Superior temporal gyrus (tissue), 1 donor: ENCODE data around the gene CAMK2G.

ENCODE experiments used
- DNase-seq: peaks from one replicate; pipeline ENCODE4 v3.0.0-alpha.2; 2016; ENCODE audit errors: extremely low spot score

The CAMK2G gene

DNA sequence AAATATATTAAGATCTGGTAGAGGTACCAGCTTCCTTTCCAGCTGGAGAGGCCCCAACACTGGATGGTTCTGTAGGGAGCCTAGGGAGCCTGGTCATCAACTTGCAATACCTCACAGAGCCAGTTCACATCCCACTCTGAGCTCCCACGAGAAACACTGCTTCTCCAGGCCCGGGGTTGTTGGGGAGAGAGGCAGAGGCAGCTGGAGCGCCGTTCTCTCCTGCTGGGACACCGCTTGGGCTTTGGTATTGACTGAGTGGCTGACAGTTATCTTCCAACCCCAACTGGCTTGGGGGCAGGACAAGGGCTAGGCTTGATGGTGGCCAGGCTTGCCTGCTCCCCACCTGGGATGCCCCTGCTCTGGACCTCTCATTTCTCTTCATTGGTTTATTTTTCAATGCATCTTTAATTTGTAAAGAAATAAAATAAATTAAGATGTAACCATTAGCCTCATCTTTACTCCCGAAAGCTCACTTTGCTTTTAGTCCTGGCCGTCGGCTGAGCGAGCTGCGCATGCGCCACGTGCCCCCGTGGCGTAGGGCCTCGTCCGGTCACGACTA, 102.6 kb downstream of the CAMK2G start:
- DNase-seq, result peak; percentile 92

GRCh38 chr10:73769396-73769795, 105.0 kb downstream of the CAMK2G start:
- DNase-seq, result no peak

DNA sequence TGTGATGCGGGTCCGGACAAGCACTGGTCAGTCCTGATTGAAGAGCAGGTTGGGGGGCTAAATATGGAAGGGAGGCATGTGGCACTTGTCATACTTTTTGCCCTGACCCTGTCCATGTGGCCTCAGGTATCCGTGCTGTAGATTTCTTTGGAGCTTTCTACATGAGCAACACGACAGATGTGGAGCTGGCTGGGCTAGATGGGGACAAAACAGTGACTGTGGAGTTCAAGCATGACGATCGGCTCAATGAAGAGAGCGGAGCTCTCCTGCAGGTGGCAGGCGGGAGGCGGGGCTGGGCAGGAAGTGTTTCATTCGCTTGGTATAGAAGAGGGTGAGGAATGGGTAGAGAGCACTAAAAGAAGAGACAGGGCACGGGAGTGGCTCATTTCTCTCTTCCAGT, 105.5 kb downstream of the CAMK2G start:
- DNase-seq, result no peak

DNA sequence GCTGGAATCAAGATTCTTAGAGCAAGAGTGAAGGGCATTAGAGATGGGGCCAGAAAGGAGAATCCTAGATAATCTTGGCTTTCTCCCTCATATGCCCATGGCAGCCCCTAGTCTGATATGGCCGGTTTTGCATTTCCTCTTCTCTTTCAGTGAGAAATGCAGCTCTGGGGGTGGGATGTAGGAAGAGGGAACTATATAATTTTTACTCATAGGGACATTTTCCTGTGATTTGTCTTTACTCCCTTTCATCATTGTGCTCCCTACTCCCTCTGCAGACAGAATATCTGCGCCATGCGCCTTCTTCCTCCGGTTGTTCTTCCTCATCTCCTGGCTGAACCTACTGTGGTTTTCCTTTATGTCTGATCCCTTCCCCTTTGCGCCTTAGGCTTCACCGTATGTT, 109.3 kb downstream of the CAMK2G start:
- DNase-seq, result no peak

DNA sequence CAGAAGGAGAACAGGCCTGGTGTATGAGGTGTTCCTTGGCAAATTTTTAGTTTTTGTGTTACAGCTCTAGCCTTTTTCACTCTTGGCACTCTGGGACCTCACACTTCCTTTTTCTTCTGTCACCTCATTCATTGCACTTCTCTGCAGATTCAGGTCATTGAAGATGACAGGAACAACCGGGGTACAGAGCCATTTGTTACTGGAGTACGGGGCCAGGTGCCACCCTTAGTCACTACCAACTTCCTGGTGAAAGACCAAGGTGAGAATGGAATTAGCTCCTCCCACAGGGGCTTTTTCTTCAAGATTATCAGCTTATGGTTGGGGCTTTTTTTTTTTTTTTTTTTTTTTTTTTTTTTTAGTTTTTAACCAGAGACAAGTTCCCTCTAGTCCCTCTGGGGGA, 111.0 kb downstream of the CAMK2G start:
- no peak for DNase-seq

GRCh38 chr10:73762915-73763314, 111.4 kb downstream of the CAMK2G start:
- DNase-seq, result no peak
